Rectal smooth muscle tissue (tissue), 1 donor: ENCODE measurements around the gene C1orf210.

Experiments
- H3K27ac ChIP-seq: one replicate; pipeline ENCODE4 v1.7.0; 2013; ENCODE audit warnings: low read depth, low read length, inconsistent platforms
- H3K27me3 ChIP-seq: one replicate; pipeline ENCODE4 v1.7.0; 2013; ENCODE audit warnings: low read length; ENCODE audit not compliant: control insufficient read depth, insufficient read depth
- H3K36me3 ChIP-seq: one replicate; pipeline ENCODE4 v1.7.0; 2013; ENCODE audit warnings: low read length; ENCODE audit not compliant: control insufficient read depth, insufficient read depth
- H3K4me1 ChIP-seq: one replicate; pipeline ENCODE4 v1.7.0; 2013; ENCODE audit warnings: low read length; ENCODE audit not compliant: control insufficient read depth, insufficient read depth
- H3K4me3 ChIP-seq: one replicate; pipeline ENCODE4 v1.7.0; 2013; ENCODE audit warnings: low read length
- H3K9ac ChIP-seq: one replicate; pipeline ENCODE4 v1.7.0; 2013; ENCODE audit warnings: low read length

The C1orf210 gene

DNA sequence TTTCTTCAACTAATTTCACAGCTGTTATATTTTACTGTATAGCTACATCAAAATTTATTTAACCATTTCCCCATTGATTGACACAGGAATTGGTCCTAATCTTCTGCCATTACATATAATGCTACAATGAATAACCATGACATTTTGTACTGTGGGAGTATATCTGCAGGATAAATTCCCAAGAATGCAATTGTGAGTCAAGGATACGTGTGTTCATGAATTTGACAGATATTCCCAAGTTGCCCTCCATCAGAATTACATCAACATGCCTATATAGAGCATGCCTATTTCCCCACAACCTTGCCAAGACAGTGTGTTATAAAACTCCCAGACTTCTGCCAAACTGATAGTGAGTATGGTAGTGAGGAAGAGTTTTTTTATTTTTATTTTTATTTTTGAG is 12.7 kb upstream of the C1orf210 start:
- no peak overlapping the region for H3K27ac ChIP-seq
- no peak overlapping the region for H3K4me3 ChIP-seq
- H3K27me3 ChIP-seq = no peaks in the 10 kb centered on the region
- H3K36me3 ChIP-seq = no peaks in the 10 kb centered on the region
- no peaks in the 10 kb centered on the region for H3K4me1 ChIP-seq
- H3K9ac ChIP-seq = no peak overlapping the region

DNA sequence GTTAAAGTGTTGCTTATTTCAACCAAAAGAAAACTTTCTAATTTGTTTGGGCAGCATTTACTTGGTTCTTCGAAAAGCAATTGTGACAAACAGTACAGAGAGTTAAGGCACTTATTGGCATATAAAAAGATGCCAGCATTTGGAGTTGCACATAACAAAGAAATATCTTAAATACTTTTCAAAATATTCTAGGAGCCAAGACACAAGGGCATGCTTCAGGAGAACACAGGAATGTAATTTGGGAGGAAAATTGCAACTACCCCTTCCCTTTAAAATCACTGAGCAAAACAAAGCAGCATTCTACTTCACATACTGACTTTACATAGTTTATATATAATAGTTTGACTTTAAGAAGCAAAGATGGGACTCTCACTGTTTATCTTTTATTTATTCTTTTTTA is 10.8 kb upstream of the C1orf210 start:
- H3K4me1 ChIP-seq = no peaks in the 10 kb centered on the region
- no peaks in the 10 kb centered on the region for H3K36me3 ChIP-seq
- H3K4me3 ChIP-seq = no peak overlapping the region
- H3K27me3 ChIP-seq = no peaks in the 10 kb centered on the region
- H3K9ac ChIP-seq = no peak overlapping the region
- no peak overlapping the region for H3K27ac ChIP-seq

DNA sequence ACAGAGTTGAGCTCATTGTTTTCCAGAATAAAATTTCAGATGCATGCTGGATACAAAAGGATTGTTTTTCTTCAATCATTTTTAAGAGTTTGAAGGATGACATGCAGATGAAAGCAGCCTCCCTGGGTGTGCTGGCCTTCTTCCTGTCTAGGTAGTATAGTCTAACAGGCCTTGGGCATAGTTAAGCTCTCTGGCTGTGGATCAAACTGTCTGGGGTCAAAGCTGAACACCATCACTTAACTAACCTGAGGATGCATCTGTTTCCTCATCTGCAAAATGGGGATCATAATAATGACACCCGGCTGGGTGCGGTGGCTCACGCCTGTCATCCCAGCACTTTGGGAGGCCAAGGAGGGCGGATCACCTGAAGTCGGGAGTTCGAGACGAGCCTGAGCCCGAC is 9.4 kb upstream of the C1orf210 start:
- Histone ChIP-seq H3K36me3 (no peaks in the 10 kb centered on the region), H3K27me3 (no peaks in the 10 kb centered on the region), H3K9ac (no peak overlapping the region), H3K4me3 (no peak overlapping the region), H3K4me1 (no peaks in the 10 kb centered on the region), H3K27ac (no peak overlapping the region)

DNA sequence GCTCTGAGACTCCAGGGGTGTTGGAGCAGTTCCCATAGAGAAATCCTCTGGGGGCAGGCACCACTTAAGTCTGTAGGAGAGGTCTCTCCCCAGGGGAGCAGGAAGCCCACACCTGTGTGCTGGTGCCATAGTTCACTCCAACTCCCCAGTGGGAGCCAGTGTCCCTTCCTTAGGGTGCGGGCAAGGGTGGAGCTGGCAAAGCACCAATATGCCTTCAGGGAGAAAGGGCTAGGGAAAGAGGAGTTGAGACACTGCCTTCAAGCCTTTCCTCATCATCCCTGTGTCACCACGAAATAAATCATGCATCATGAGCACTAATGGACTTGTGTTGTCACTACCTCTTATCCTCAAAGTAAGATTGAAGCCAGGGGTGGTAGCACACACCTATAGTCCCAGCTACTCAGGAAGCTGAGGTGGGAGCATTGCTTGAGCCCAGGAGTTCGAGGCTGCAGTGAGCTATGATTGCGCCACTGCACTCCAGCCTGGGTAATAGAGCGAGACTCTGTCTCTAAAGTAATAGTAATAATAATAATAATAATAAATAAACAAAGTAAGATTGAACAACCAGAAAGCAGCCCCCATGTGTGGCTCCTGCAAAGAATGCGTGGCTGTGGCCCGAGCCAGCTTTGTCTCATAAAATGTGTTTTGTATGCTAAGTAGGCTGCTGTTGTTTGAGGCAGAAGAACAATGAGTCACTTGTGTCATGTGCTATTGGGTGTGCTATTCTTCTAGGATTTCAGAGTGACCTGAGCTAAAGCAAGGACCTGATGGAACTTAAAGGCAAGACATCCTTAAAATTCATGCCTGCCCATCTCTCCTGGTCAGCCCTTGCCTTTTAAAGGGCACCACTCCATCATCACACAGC is 8.7 kb upstream of the C1orf210 start:
- H3K36me3 ChIP-seq = no peaks in the 10 kb centered on the region
- H3K9ac ChIP-seq = no peak overlapping the region
- H3K4me3 ChIP-seq = no peak overlapping the region
- no peaks in the 10 kb centered on the region for H3K27me3 ChIP-seq
- no peak overlapping the region for H3K27ac ChIP-seq
- H3K4me1 ChIP-seq = no peaks in the 10 kb centered on the region

DNA sequence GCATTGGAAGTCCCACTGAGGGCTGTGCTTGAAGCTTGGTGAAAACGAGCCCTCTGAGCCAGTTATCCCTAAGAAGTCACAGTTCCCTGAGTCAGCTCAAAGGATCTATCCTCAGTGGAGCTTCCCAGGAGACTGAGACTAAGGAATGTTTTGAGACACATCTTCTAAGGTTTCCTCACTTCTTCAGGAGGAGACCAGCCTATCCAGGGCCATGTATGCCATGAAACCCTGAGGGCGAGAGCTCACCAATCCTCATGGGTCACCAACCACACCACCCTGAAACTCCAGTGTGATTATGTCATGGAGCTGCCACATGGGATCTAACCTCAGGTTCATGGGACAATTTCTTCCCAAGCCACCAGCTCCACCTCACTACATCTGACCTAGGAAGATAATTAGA is 7.8 kb upstream of the C1orf210 start:
- no peak overlapping the region for H3K9ac ChIP-seq
- H3K4me1 ChIP-seq = no peaks in the 10 kb centered on the region
- no peak overlapping the region for H3K27ac ChIP-seq

DNA sequence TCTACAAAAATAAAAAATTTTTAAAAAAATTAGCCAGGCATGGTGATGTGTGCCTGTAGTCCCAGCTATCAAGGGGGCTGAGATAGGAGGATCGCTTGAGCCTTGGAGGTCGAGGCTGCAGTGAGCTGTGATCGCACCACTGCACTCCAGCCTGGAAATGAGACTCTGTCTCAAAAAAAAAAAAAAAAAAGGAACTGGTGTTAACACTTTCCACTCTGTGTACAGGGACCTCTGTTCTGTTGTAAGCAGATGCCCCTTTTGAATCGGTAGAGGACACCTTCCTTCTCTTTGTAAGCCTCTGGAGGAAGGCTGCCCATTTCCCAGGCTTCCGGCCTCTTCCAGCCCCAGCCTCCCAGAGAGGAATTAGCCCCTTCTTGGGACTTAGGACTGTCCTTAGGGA is 7.3 kb upstream of the C1orf210 start:
- H3K36me3 ChIP-seq = no peaks in the 10 kb centered on the region
- no peaks in the 10 kb centered on the region for H3K4me1 ChIP-seq
- H3K27me3 ChIP-seq = no peaks in the 10 kb centered on the region
- no peak overlapping the region for H3K9ac ChIP-seq
- no peak overlapping the region for H3K4me3 ChIP-seq
- no peak overlapping the region for H3K27ac ChIP-seq

More for the DNA sequence above, 7.8 kb upstream of the C1orf210 start:
- H3K27me3 ChIP-seq = no peaks in the 10 kb centered on the region
- H3K4me3 ChIP-seq = no peak overlapping the region
- H3K36me3 ChIP-seq = no peaks in the 10 kb centered on the region

DNA sequence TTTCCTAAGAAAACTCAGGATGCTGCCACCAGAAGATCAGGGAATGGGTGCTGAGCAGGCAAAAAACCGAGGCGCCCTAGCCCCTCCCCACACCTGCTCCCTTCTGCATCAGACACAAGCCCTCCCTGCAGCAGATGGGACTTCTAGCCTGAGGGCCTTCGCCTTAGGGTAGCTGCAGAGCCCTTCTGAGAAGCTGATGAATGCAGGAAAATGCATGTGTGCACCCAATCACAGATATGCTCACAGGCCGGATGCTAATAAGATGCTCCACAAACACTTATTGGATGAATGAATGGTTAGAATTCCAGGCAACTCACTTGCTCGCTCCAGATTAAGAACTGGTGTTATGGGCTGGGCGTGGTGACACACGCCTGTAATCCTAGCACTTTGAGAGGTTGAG is 6.8 kb upstream of the C1orf210 start:
- no peaks in the 10 kb centered on the region for H3K36me3 ChIP-seq
- no peaks in the 10 kb centered on the region for H3K27me3 ChIP-seq
- no peak overlapping the region for H3K27ac ChIP-seq
- no peak overlapping the region for H3K9ac ChIP-seq
- no peak overlapping the region for H3K4me3 ChIP-seq
- no peaks in the 10 kb centered on the region for H3K4me1 ChIP-seq

DNA sequence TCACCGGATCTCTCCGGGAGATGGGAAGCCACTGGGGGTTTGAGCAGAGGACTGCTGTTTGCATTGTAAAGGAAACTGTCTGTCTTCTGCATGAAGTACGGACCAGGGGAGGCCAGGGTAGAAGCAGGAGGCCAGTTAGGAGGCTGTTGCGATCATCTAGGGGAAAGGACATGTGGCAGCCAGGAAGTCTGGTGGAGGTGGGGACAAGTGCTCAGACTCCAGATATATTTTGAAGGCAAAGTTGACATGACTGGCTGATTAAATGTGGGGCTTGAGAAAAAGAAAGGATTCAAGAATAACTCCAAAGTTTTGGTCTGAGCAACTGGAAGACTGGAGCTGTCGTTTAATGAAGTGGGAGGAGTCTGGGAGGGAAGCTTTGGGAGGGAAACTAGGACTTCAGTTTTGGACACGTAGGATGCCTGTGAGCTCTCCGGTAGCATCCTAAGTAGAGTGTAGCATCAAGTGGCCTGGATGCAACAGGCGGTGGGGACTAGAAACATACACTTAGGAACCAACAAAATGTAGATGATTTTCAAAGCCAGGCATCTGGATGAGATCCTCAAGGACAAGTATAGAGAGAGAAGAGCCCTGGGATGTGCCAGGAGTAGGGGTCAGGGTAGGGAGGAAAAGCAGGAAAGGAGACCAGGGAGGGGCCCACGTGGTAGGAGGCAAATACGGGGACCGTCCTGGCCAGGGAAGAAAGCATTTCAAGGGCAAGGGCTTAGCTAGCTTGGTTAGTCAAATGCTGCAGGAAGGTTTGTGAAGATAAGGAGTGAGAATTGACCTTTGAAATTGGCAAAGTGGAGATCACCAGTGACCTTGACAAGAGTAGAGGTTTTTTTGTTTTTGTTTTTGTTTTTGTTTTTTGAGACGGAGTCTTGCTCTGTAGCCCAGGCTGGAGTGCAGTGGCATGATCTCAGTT is 3.7 kb upstream of the C1orf210 start:
- no peak overlapping the region for H3K4me3 ChIP-seq
- no peaks in the 10 kb centered on the region for H3K4me1 ChIP-seq
- H3K36me3 ChIP-seq = no peaks in the 10 kb centered on the region
- no peak overlapping the region for H3K9ac ChIP-seq
- no peaks in the 10 kb centered on the region for H3K27me3 ChIP-seq
- no peak overlapping the region for H3K27ac ChIP-seq

DNA sequence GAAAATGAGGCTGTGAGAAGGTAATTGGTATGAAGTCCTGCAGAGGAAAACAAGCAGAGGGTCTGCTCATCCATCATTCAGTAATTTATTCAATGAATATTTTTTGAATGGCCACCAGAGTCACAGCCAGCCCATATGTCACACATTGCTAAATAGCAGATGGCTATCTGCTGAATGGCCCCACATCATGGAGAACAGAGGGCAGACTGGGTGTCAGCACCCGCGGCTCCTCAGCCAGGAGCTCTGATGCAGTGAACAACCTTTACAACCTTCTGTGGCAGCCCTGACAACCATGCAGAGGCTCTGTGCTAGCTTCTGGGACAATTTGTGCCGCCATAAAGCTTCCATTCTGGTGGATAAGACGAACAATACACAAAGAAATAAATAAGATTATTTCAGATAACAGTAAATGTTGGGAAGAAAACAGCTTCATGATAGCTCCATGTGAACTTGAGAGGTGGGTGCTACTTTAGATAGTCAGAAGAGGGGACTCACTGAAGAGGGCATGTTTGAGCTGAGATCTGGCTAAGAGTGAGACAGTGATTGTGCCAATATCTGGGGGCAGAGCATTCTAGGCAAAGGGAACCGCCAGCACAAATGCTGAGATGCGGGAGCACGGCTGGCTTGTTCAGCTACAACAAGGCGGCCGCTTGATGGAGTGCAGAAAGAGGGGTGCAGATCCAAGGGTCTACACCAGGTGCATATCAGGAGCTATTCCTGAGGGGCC is 2.8 kb upstream of the C1orf210 start:
- H3K27me3 ChIP-seq = no peaks in the 10 kb centered on the region
- no peak overlapping the region for H3K27ac ChIP-seq
- H3K4me1 ChIP-seq = no peaks in the 10 kb centered on the region
- no peaks in the 10 kb centered on the region for H3K36me3 ChIP-seq
- no peak overlapping the region for H3K4me3 ChIP-seq
- no peak overlapping the region for H3K9ac ChIP-seq

DNA sequence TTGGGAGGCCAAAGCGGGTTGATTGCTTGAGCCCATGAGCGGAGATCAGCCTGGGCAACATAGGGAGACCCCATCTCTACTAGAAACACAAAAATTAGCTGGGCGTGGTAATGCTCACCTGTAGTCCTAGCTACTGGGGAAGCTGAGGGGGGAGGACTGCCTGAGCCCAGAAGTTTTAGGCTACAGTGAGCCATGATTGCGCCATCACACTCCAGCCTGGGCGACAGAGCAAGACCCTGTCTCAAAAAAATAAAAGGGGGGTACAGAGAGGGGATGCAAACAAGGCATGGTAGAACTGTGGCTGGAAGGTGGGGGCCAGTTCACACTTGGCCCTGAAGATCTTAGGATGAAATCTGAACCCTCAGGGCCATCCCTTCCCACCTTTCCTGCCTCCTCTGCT is 1.2 kb upstream of the C1orf210 start:
- H3K36me3 ChIP-seq = no peaks in the 10 kb centered on the region
- H3K27ac ChIP-seq = no peak overlapping the region
- H3K4me3 ChIP-seq = no peak overlapping the region
- H3K9ac ChIP-seq = no peak overlapping the region
- no peaks in the 10 kb centered on the region for H3K4me1 ChIP-seq
- no peaks in the 10 kb centered on the region for H3K27me3 ChIP-seq

DNA sequence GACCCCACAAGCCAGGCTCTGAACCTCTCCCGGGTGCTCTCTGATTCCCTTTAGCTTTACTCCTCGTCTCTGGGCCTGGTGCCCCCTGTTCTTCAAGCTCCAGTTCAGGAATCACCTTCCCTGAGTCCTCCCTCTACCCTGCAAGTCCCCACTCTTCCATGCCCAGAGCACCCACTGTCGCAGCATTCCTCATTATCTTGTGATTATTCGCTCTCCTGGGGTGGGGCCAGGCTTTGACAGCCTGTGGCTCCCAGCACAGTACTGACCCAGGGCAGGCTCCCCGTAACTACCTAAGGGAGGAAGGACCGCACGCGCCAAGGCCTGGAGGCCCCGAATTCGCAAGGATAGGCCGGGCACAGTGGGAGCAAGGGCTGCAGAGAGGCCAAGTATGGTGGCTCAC is 734 bp upstream of the C1orf210 start:
- no peaks in the 10 kb centered on the region for H3K4me1 ChIP-seq
- no peaks in the 10 kb centered on the region for H3K36me3 ChIP-seq
- H3K9ac ChIP-seq = no peak overlapping the region
- no peak overlapping the region for H3K27ac ChIP-seq
- peak overlapping the region; percentile 58 for H3K4me3 ChIP-seq
- no peaks in the 10 kb centered on the region for H3K27me3 ChIP-seq

DNA sequence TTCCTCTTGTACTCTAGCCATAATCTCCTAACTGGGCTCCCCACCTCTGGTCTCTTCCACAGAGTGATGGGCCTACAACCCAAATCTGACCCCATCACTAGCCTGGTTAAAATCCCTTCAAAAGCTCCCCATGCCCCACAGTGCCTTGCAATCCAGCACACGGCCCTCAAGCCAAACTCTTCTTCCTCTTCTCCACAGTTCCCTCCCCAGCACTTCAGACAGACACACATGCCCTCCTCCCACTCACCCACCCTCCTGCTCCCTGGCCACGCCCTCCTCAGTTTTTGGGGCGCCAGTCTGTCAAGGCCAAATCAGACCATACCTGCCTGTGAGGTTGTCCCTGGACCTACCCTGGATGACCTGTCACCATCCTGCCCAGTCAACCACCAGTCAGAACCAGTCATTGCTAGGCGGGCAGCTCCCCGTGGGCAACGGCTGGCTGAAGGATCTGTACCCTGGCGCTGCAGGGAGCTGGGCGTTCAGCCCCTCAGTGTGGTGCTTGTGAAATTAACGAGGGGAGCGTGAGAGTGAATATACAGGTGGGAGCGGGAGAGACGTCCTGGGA is 753 bp downstream of the C1orf210 start:
- H3K36me3 ChIP-seq = no peaks in the 10 kb centered on the region
- no peak overlapping the region for H3K27ac ChIP-seq
- H3K27me3 ChIP-seq = no peaks in the 10 kb centered on the region
- no peaks in the 10 kb centered on the region for H3K4me1 ChIP-seq
- peak overlapping the region; percentile 64 for H3K4me3 ChIP-seq
- H3K9ac ChIP-seq = peak overlapping the region; percentile 56
